Gastroesophageal sphincter (tissue), 4 donors: Measurements from ENCODE around the gene RAD23B. TPM values are rescaled to one million over a fixed set of nuclear protein-coding genes. Genes with fewer than 3 reads are reported as not detected.

Experiments used
- ATAC-seq: fragments of 150-250 bp; one replicate; pipeline ENCODE4 v1.9.1; 2016; ENCODE audit warnings: mild to moderate bottlenecking, moderate library complexity
- H3K27ac ChIP-seq, 4 donors: fragments of 200-600 bp; sonication (generic) in 3 of 4; 1 replicate in 3 of 4; 2 replicates in 1 of 4; pipeline ENCODE4 v1.5.1; 2016 to 2019
- H3K27me3 ChIP-seq: fragments of 200-600 bp; sonication (generic); one replicate; pipeline ENCODE4 v1.5.1; 2019
- H3K36me3 ChIP-seq, 2 donors: fragments of 200-600 bp; sonication (generic); one replicate each; pipeline ENCODE4 v1.5.1; 2019; ENCODE audit warnings: control low read depth in 1 of 2
- H3K4me1 ChIP-seq, 3 donors: fragments of 200-600 bp; sonication (generic); 1 replicate in 2 of 3; 2 replicates in 1 of 3; pipeline ENCODE4 v1.5.1; 2016 to 2019; ENCODE audit warnings: control low read depth in 2 of 3
- H3K4me3 ChIP-seq, 2 donors: fragments of 200-600 bp; sonication (generic); one replicate each; pipeline ENCODE4 v1.5.1; 2019; ENCODE audit warnings: mild to moderate bottlenecking in 1 of 2, moderate library complexity in 1 of 2
- H3K9me3 ChIP-seq, 3 donors: fragments of 200-600 bp; sonication (generic); one replicate each; pipeline ENCODE4 v1.5.1; 2017 to 2019; ENCODE audit warnings: control low read depth in 2 of 3
- CTCF ChIP-seq, 4 experiments: fragments of 200-600 bp in 2 of 4; fragments of 450-650 bp in 2 of 4; sonication (generic) in 1 of 4; IDR thresholded peaks; one replicate each; pipeline ENCODE4 v1.5.1; 2017 to 2019; ENCODE audit warnings: antibody characterized with exemption in 4 of 4, mild to moderate bottlenecking in 2 of 4, moderate library complexity in 2 of 4
- EP300 ChIP-seq: sonication (generic); formaldehyde crosslinking; IDR thresholded peaks from one replicate; pipeline ENCODE4 v1.6.1; 2017; ENCODE audit warnings: antibody characterized with exemption, mild to moderate bottlenecking
- POLR2A ChIP-seq, 2 donors: fragments of 450-650 bp; IDR thresholded peaks; one replicate each; pipeline ENCODE4 v1.6.1; 2017; ENCODE audit warnings: antibody characterized with exemption in 2 of 2, mild to moderate bottlenecking in 2 of 2, moderate library complexity in 1 of 2
- POLR2AphosphoS5 ChIP-seq: sonication (generic); formaldehyde crosslinking; IDR thresholded peaks from one replicate; pipeline ENCODE4 v1.6.1; 2017; ENCODE audit warnings: antibody characterized with exemption
- WGBS, 2 donors: methylation state at CpG; one replicate each; pipeline ENCODE4 v1.1.5; 2018; ENCODE audit warnings: low coverage in 1 of 2; 5-methylcytosine and 5-hydroxymethylcytosine counted together
- total RNA-seq, 4 donors: library from RNA; depleted of rRNA; stranded (reverse); fragments of >200 nt; gene quantifications; one replicate each; pipeline ENCODE4 v1.1.0, GENCODE V29; 2016

Gene RAD23B
- total RNA-seq, 4 donors from 2014 or later, result 64.3 to 96.5 (median 80.7) TPM

GRCh38 chr9:107273634-107274033 is 9.4 kb upstream of the RAD23B start:
- H3K27ac ChIP-seq, result no peak overlapping the region
- no peaks in the 10 kb centered on the region for H3K9me3 ChIP-seq
- WGBS, 2 donors, result 79% methylated on average over 4 of the region's 4 CpGs
- H3K4me1 ChIP-seq, result peaks cover 0 to 18% (median 6%) of the 10 kb centered on the region in 3 donors
- H3K27me3 ChIP-seq, result peaks cover 3% of the 10 kb centered on the region
- ATAC-seq, result no peak
- TF ChIP-seq CTCF (IDR thresholded peaks at IDR 0.05) (no peak), POLR2AphosphoS5 (no peak), POLR2A (IDR thresholded peaks at IDR 0.05) (no peak), EP300 (no peak)
- H3K4me3 ChIP-seq, result no peak overlapping the region
- H3K36me3 ChIP-seq, result no peaks in the 10 kb centered on the region

GRCh38 chr9:107274096-107274495 is 9.0 kb upstream of the RAD23B start:
- ATAC-seq, result no peak

GRCh38 chr9:107274953-107275422 is 8.1 kb upstream of the RAD23B start:
- WGBS, 2 donors, result 12 to 24% methylated on average over 4 of the region's 4 CpGs
- TF ChIP-seq EP300 (no peak), POLR2AphosphoS5 (peak; percentile 53)
- peak overlapping the region in 1 of 4 donors; percentile 29 for H3K27ac ChIP-seq
- H3K9me3 ChIP-seq, result no peaks in the 10 kb centered on the region
- peaks cover 3% of the 10 kb centered on the region for H3K27me3 ChIP-seq
- ATAC-seq, result peak; percentile 95
- H3K36me3 ChIP-seq, result no peaks in the 10 kb centered on the region
- H3K4me1 ChIP-seq, result peaks cover 0 to 18% (median 6%) of the 10 kb centered on the region in 3 donors
- no peak overlapping the region for H3K4me3 ChIP-seq

More at GRCh38 chr9:107274096-107274495, 9.0 kb upstream of the RAD23B start:
- WGBS, 2 donors, result 38 to 75% methylated on average over 1 of the region's 1 CpG
- no peaks in the 10 kb centered on the region for H3K36me3 ChIP-seq
- TF ChIP-seq POLR2A (IDR thresholded peaks at IDR 0.05) (no peak), POLR2AphosphoS5 (no peak), CTCF (IDR thresholded peaks at IDR 0.05) (no peak), EP300 (no peak)
- peaks cover 0 to 18% (median 6%) of the 10 kb centered on the region in 3 donors for H3K4me1 ChIP-seq
- no peak overlapping the region for H3K4me3 ChIP-seq
- no peaks in the 10 kb centered on the region for H3K9me3 ChIP-seq
- no peak overlapping the region for H3K27ac ChIP-seq
- H3K27me3 ChIP-seq, result peaks cover 3% of the 10 kb centered on the region

GRCh38 chr9:107275530-107275929 is 7.5 kb upstream of the RAD23B start:
- no peaks in the 10 kb centered on the region for H3K9me3 ChIP-seq
- peaks cover 2% of the 10 kb centered on the region for H3K27me3 ChIP-seq
- no peak for TF ChIP-seq EP300
- no peak for TF ChIP-seq POLR2A (IDR thresholded peaks at IDR 0.05)
- no peak for TF ChIP-seq POLR2AphosphoS5
- no peak for TF ChIP-seq CTCF (IDR thresholded peaks at IDR 0.05)
- ATAC-seq, result no peak
- WGBS, 2 donors, result 78 to 86% methylated on average over 1 to 2 of the region's 2 CpGs
- peak overlapping the region in 1 of 4 donors; percentile 29 for H3K27ac ChIP-seq
- H3K4me3 ChIP-seq, result no peak overlapping the region
- H3K4me1 ChIP-seq, result peaks cover 0 to 18% (median 6%) of the 10 kb centered on the region in 3 donors
- no peaks in the 10 kb centered on the region for H3K36me3 ChIP-seq

- Histone ChIP-seq H3K9me3 (no peaks in the 10 kb centered on the region), H3K4me1 (peaks cover 0 to 20% (median 11%) of the 10 kb centered on the region in 3 donors), H3K27ac (no peak overlapping the region), H3K4me3 (no peak overlapping the region), H3K36me3 (no peaks in the 10 kb centered on the region), H3K27me3 (no peaks in the 10 kb centered on the region)
- TF ChIP-seq POLR2A (IDR thresholded peaks at IDR 0.05) (no peak), EP300 (no peak), POLR2AphosphoS5 (no peak)
- 46 to 48% methylated on average over 5 of the region's 5 CpGs for WGBS, 2 donors
- peak; percentile 26 for ATAC-seq
Observed at GRCh38 chr9:107276966-107277710, 5.9 kb upstream of the RAD23B start.

- ATAC-seq, result no peak
- Histone ChIP-seq H3K4me3 (no peak overlapping the region), H3K27me3 (no peaks in the 10 kb centered on the region), H3K36me3 (no peaks in the 10 kb centered on the region), H3K4me1 (peaks cover 0 to 23% (median 14%) of the 10 kb centered on the region in 3 donors), H3K9me3 (no peaks in the 10 kb centered on the region), H3K27ac (no peak overlapping the region)
- 96 to 100% methylated on average over 1 to 5 of the region's 5 CpGs for WGBS, 2 donors
- TF ChIP-seq POLR2A (IDR thresholded peaks at IDR 0.05) (no peak), EP300 (no peak), CTCF (IDR thresholded peaks at IDR 0.05) (no peak), POLR2AphosphoS5 (no peak)
Observed at GRCh38 chr9:107277801-107278200, 5.3 kb upstream of the RAD23B start.
